GM10266 (cell line): ENCODE results near the gene DHX35.

Experiments
- DNase-seq: peaks from one replicate; pipeline ENCODE4 v3.0.0; 2012; ENCODE audit errors: extremely low spot score
- CTCF ChIP-seq: IDR thresholded peaks from 2 replicates; pipeline ENCODE4 v1.5.1; 2012; ENCODE audit warnings: mild to moderate bottlenecking, low read depth; ENCODE audit not compliant: control insufficient read depth, insufficient read depth; ENCODE audit errors: missing control alignments

Gene DHX35

GRCh38 chr20:38962044-38962927 is at the start of gene DHX35:
Gene DHX35 (plus strand): TSS chr20:38962344. CDS start chr20:38962368, 24 bp downstream.
- peak; percentile 98 for DNase-seq
- TF ChIP-seq CTCF = peak; percentile 65

GRCh38 chr20:38915355-38915754 is 46.8 kb upstream of the DHX35 start:
- no peak for TF ChIP-seq CTCF
- no peak for DNase-seq

GRCh38 chr20:38917657-38918056 is 44.5 kb upstream of the DHX35 start:
- TF ChIP-seq CTCF = no peak

GRCh38 chr20:38918172-38918571 is 44.0 kb upstream of the DHX35 start:
- no peak for DNase-seq
- TF ChIP-seq CTCF = no peak

More at GRCh38 chr20:38917657-38918056, 44.5 kb upstream of the DHX35 start:
- no peak for DNase-seq

GRCh38 chr20:38919683-38920082 is 42.5 kb upstream of the DHX35 start:
- TF ChIP-seq CTCF = no peak
- no peak for DNase-seq

- no peak for DNase-seq
- TF ChIP-seq CTCF = no peak
These were observed 41.7 kb upstream of the DHX35 start for GRCh38 chr20:38920411-38920810.

GRCh38 chr20:38920851-38921250 is 41.3 kb upstream of the DHX35 start:
- no peak for DNase-seq
- no peak for TF ChIP-seq CTCF
